SK-MEL-5 (cell line): Measurements from ENCODE around the gene SLC25A21. TPM values are rescaled to one million over a fixed set of nuclear protein-coding genes. Genes with fewer than 3 reads are reported as not detected.
"Not testable (repeated sequence)": the region's sequence is repeated elsewhere in the genome, so short reads cannot be mapped to it uniquely, and the experiment has no call there.

Source experiments
- DNase-seq: peaks from one replicate; pipeline ENCODE4 v3.0.0-alpha.2; 2016; ENCODE audit warnings: low read depth, low spot score
- in situ Hi-C: cut with HindIII; loops from 2 replicates; pipeline ENCODE4 v1.10.0; 2016; ENCODE audit warnings: low sequenced_read_pairs, high pct_unique_total_duplicates, low pct_unique_long_range_greater_than_20kb
- total RNA-seq: library from RNA; depleted of rRNA; stranded (reverse); fragments of >200 nt; shearing (Covaris generic); gene quantifications from 2 replicates; pipeline ENCODE4 v1.2.3, GENCODE V29; 2014

Gene SLC25A21
- total RNA-seq, 1 experiment from 2014 or later: 1.8 TPM

DNA sequence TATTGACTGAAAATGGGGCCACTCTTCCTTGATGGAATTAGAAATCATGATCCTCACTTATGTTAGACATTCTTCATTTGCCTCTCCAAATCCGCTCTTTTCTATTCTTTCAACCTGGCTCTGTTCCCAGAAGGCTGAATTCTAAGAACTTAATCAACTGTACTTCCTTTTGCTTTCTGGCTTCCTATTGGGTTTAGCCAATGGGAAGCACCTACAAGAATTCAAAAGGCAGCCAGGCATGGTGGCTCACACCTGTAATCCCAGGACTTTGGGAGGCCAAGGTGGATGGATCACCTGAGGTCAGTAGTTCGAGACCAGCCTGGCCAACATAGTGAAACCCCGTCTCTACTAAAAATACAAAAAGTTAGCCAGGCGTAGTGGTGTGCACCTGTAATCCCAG is 98.1 kb downstream of the SLC25A21 start:
- in situ Hi-C loops: not testable (repeated sequence)

DNA sequence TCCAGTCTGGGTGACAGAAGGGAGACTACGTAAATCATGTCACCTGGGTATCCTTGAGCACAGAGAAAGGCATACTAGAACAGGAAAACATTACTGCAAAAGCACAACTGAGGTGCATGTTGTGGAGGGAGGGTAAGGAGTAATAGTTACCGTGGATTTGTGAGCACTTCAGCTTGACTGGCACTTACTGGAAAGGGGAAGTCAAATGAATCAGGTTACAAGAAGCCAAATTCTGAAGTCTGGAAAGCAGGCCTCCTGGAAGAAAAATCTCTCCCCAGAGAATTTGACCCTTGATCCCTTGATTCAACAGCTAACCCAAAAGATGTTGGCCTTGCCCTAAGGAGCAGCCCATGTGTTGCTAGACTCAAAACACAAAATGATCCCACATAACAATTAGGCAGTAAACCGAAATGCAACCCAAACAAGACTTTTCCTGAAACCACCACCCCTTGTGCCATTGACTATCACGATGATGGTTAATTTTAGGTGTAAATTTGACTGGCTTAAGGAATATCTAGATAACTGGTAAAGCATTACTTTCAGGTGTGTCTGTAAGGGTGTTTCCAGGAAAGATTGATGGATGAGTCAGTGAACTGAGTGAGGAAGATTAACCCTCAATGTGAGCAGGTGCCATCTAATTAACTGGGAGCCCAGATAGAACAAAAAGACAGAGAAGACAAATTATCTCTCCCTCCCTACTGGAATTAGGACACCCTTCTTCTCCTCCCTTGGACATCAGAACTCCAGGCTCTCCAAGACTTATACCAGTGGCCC is 108.8 kb downstream of the SLC25A21 start:
- DNase-seq: no peak
- in situ Hi-C loops: no loop called here

More for the DNA sequence above, 98.1 kb downstream of the SLC25A21 start:
- DNase-seq: not testable (repeated sequence)

DNA sequence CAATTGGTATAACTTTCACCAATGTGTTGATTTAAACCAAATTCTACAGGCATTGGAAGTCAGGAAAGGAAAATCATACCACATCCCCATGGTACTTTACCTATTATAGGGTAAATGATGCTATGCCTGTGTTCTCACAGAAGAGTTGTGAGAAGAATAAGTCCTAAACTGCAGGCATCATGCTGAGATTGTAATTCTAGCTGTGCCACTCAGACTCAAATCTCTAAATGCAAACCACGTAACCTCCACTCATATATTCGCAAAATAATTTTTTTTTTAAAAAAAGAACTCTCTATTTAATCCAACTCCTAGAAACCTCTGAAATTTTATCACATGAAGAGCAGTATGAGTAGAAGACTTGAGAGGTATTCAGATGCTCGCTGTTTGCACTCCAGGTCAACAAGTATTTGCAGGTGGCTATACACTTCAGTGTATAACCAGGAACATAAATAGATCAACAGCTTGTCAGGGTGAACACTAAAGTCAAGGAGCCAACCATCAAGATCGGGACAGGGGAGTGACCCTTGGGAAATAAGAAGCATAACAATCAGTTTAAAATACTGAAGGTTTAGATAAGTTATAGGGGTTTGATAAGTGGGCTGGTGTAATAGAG is 110.1 kb downstream of the SLC25A21 start:
- DNase-seq: no peak
- in situ Hi-C loops: no loop called here

DNA sequence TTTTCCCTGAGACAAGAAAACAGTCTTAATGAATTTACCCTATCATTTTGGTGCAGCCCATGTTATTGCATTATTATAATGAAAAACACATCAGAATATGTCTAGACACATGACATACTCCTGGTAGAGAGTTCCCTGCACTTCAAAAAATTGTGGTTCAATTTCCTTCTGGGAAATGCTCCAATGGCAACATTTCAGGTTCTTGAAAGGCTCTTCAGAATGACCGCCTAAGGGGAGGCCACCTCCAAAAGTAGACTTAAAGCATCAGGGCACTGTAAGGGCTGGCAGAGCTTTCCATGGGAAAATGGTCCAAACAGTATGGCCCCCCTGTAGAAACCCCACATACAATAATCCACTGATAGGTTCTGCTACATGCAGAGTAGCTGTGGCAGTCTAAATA is 110.7 kb downstream of the SLC25A21 start:
- in situ Hi-C loops: no loop called here
- DNase-seq: no peak

DNA sequence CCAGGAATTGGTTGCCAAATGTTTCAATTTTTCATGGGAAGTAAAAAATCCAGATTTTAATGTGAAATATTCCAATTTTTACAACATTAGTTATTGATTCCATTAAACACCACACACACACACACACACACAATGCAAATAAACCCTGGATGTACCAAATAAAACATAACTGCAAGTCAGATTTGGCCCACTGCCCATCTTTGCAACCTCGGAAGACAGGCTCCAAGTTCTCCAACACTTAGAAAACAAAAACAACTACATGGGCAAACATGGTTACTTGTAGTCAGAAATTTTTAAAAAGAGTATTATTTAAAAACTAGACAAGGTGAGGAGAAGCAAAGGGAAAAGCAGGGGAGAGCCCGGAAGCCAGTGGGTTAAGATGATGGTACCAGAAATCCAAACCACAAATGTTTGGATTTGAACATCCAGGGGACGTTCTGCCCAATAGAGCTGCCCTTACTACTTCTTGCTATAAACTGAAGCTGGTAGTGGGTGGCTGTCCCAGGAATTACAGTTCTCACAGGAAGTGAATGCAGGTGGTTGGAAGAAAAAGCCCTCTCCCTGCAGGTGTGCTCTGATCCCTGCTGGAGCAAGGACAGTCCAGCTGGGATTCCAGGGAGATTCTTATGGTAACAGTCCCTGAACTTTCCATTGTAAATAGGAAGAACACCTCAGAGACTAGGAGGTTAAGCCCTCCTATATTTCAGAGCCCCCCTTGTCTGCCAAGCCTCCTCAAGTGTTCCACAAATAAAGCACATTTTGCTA is 111.7 kb downstream of the SLC25A21 start:
- DNase-seq: no peak
- in situ Hi-C loops: no loop called here

DNA sequence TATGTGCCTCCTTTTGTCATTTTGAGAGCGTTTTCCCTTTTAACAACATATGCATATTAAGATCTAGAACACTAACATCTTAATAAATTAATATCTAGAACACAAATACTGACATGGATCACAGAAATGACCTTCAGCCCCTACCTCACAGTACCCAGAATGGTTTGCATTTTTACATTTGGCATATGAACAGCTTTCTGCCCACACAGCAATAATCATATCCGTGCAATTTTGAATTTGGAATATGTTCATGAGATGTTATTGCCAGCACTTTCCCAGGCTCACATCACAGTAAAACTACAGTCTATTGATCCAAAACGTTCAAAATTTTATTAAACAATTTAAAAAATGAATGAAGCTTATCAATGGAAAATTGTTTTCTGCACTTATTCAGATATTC is 114.6 kb downstream of the SLC25A21 start:
- in situ Hi-C loops: no loop called here
- no peak for DNase-seq

DNA sequence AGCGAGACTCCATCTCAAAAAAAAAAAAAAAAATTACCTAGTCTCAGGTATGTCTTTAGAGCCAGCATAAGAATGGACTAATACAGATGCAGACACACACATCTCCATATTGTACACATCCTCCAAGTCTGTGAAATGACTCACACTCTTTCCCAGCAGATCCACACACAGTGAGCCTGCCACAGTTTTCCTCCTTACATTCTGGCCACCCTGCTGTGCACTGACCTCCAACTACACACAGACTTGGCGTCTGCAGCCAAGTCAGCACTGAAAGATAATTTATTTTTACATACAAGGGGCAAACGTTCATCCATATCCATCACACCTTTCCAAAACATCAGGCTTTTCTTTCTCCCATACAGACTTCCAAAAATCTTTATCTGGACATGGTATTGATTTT is 115.9 kb downstream of the SLC25A21 start:
- no peak for DNase-seq
- in situ Hi-C loops: no loop called here

DNA sequence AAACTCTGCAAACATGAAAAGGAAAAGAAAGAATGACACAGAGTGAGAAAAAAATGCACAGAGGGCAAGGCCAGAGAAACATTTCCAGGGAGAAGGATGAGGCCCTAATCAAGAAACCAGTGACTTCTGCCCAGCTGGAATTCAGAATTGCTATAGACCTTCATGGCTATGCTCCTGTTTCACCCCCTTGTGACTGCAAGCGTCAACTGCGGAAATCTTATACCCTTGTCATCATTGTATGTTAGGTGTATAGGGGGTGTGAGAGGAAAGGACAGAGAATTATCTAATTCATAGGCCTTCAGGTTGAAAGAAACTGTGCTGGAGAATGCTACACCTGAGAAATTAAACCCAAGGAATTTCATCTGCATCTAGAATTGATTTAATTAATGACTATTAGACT is 117.5 kb downstream of the SLC25A21 start:
- no peak for DNase-seq
- in situ Hi-C loops: no loop called here

DNA sequence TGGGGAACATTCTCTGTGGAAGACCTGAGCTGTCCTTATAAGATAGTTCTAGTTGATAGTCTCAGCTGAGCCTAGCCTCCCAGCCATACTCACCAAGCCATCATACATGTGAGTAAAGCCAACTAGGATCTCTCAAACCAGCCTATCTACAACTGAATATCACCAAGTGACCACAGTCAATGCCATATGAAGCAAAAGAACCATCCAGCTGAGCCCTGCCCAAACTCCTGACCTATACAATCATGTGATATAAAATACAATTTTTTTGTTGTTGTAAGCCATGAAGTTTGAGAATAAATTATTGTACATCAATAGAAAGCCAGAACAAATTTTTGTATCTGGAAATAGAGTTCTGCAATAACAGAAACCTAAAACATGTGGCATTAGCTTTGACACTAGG is 118.3 kb downstream of the SLC25A21 start:
- in situ Hi-C loops: no loop called here
- no peak for DNase-seq

DNA sequence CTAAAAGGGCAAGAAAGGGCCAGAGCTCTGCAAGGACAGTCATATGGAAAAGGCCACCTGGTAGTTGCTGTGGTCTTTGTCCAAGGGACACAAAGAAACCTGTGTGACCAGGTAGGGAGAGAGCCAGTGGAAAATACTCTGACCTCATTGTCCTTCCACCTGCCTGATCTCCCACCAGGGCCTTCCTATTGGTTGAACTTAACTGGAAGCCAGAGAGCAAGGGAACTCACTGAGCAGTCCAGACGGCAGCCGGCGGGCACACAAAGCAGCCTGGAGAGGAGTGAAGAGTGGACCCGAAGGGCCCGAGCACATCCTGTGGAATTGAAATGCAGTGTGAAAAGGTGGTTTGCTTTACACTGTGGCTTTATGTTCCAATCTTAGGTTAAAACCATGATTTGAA is 120.7 kb downstream of the SLC25A21 start:
- in situ Hi-C loops: no loop called here
- no peak for DNase-seq

DNA sequence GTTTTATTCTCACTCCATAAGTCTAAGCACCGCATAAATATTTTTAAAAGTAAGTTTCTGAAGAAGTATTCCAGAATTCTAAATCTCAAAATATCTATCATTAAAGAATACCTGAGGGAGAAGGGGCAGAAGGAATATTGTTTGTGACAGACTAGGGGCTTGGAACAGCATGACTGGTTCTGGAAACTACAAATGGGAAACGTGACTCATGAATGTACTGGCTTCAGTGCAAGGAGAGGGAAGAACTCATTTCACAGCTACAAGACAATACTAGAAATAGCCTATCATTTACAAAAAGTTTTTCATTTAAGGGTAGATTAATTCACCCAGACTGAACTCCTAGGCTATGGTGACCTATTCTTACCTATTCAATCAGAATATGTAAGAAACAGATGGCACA is 121.3 kb downstream of the SLC25A21 start:
- in situ Hi-C loops: no loop called here
- no peak for DNase-seq

DNA sequence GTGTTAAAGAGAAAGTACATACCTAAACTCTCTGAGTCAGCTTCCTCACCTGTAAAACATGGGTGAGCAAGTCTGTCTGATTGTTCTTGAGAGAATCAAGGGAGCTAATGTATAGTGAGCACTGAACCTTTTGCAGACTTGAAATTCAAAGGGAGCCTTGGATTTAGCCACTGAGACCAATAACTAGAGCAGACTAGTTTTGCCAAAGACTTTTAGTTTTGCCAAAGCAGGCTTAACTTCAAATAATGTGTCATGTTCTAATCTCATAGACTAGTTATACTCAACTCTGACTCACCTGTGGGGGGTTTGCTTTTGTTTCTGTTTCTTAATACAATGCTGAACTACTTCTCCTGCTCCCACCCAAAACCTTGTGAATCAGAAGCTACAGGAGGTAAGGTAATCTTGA is 123.7 kb downstream of the SLC25A21 start:
- in situ Hi-C loops: no loop called here
- no peak for DNase-seq

DNA sequence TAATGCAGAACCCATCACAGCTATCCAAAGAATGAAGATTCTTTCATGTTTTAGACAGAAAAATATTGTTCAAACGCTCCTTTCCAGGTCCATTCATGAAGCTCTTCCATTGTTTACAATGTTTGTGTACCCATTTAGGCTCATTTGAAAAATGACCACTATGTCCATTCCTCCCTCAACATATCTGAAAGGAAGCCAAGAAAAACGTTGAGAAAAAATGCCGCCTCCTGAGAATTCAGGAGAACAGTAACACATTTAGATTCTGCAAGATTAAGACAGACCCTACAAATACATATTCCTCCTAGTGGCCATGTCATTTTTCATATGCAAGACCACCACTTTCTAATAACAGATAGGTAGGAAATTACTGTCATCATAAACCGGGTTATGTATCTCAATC is 124.4 kb downstream of the SLC25A21 start:
- in situ Hi-C loops: no loop called here

DNA sequence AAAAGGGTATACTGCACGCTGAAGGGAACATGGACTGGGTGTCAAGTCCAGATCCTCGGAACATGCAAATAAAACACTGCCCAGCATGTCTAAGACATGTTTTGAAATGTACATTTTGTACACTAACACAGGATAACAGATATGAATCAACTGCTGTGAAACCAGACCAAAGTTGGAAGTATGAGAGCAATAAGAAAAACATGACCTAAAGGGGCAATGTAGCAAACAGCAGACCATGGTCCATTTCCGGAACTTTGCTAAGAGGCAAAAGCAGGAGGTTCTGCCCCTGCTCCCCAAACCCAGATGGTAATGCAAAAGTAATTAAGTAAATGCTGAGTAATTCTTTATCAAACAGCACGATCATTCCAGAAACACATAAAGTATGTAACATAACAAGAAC is 125.2 kb downstream of the SLC25A21 start:
- no peak for DNase-seq
- in situ Hi-C loops: no loop called here

More for the DNA sequence above, 124.4 kb downstream of the SLC25A21 start:
- no peak for DNase-seq

DNA sequence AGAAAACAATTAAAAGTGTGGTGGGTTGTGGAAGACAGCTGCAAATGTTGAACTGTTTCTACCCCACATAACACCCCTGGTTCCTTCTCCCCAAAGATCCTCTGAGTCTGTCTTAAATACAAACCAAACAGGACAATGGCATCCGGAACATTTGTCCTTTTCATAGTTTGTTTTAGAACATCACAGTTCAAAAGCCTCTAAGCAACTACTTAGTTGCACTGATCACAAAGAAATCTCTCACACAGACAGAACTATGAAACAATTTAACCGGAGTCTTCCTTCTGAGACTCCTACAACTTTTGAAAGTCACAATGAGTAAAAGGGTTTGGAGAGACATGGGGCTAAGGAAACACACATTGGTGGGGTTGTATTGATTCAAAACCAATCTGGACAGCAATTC is 125.6 kb downstream of the SLC25A21 start:
- DNase-seq: no peak
- in situ Hi-C loops: no loop called here

DNA sequence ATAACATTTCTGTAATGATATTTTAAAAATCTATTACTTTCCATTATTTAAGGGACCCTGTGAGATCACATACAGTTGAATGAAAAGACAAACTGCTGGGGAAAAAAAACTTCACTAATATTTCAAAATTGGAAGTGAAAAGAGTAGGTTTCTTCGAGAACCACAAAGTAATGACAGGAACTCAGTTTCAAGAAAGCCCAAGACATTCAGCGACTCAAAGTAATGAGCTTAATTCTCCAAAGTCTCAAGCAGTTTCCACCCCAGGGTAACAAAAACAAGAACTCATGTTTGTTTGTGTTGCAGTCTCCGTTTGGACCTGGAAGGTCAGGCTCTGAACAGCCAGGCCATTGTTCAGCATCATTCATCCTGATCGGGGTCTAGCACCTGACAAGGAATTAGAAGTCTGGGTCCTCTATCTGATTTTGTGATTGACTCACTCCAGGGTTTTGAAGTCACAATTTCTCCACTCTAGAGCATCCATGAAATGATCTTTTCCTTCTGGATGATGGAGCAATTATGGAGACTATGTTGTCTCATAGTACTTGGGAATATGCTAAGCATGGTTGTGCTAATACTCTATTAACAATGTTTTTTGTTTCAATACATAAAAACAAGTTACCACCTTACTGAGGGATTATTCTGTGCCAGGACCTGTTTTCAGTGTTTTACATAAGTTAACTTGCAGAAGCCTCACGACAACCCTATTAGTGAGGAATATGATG is 126.9 kb downstream of the SLC25A21 start:
- in situ Hi-C loops: no loop called here
- DNase-seq: no peak

DNA sequence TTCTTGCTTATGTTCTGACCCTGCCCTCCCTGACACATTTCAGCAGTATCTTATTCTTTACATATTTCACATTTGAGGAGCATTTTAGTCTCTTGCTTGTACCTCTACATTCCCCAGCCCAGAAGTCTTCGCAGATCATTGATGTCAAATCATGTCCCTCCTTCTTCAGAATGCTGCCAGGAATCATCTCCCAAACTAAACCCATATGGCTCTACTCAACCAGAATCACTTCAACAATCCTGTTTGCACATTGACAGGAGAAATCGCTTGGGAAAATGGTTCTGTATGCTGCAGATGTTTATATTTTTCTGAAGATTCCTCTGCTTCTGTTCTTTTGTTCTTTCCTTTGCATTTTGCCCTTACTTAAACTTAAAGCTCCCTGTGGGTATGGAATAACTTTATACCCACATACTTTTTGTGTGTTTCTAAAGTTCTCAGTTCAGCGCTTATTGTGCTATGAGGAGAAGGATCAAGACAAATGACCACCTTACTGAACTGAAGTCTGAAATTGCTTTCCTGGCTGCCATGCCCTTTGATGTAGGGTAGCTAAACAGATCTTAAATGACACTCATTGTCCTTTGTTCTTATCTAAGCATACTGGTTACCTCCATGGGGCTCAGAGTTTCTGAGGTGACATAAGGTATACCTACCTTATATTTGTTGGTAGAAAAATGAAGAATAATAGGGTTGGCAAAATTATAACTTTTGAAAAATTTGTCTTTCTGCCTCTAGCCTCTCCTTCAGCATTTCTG is 134.6 kb downstream of the SLC25A21 start:
- in situ Hi-C loops: no loop called here
- DNase-seq: no peak
